HepG2 (cell line): ENCODE data around the gene RAB3GAP1. TPM values are rescaled to one million over a fixed set of nuclear protein-coding genes. Genes with fewer than 3 reads are reported as not detected.

Experiments
- AHDC1 ChIP-seq: sonication (generic); formaldehyde crosslinking; IDR thresholded peaks from 2 replicates; pipeline ENCODE4 v1.5.1; 2020; ENCODE audit warnings: mild to moderate bottlenecking, missing genetic modification reagents, borderline replicate concordance
- ATF2 ChIP-seq: sonication (generic); formaldehyde crosslinking; IDR thresholded peaks from 2 replicates; pipeline ENCODE4 v1.4.0; 2020; ENCODE audit warnings: missing genetic modification reagents
- DMAP1 ChIP-seq: IDR thresholded peaks from 2 replicates; pipeline ENCODE4 v1.6.1; 2016
- NKX3-1 ChIP-seq: sonication (generic); formaldehyde crosslinking; IDR thresholded peaks from 2 replicates; pipeline ENCODE4 v1.5.0; 2020; ENCODE audit warnings: missing genetic modification reagents
- PRDM10 ChIP-seq: sonication (generic); formaldehyde crosslinking; IDR thresholded peaks from 2 replicates; pipeline ENCODE4 v1.4.0; 2020; ENCODE audit warnings: low read depth, missing genetic modification reagents
- SOX6 ChIP-seq, 2 experiments: fragments of 450-650 bp in 1 of 2; sonication (generic) in 1 of 2; formaldehyde crosslinking in 1 of 2; IDR thresholded peaks; 2 replicates each; pipeline versions ENCODE4 v1.4.0 to v1.6.1; 2017 to 2020; ENCODE audit warnings: antibody characterized with exemption in 1 of 2, mild to moderate bottlenecking in 1 of 2, missing genetic modification reagents in 1 of 2
- ZBTB26 ChIP-seq: IDR thresholded peaks from 2 replicates; pipeline ENCODE4 v1.6.1; 2016; ENCODE audit warnings: missing compliant biosample characterization, missing genetic modification reagents, borderline replicate concordance
- ZSCAN22 ChIP-seq: sonication (generic); formaldehyde crosslinking; IDR thresholded peaks from 2 replicates; pipeline ENCODE4 v1.4.0; 2020; ENCODE audit warnings: mild to moderate bottlenecking, missing genetic modification reagents
- polyA plus RNA-seq, 8 experiments: library from polyadenylated mRNA; depleted of rRNA in 3 of 8; stranded (reverse) in 7 of 8; unstranded in 1 of 8; fragments of >200 nt; fragmentation: Illumina TruSeq in 4 of 8; extraction: Trizol in 4 of 8; gene quantifications; 2 replicates each; pipeline versions ENCODE4 v1.2.1 to v1.2.3, GENCODE V29; 2011 to 2016; ENCODE audit warnings: low read depth in 4 of 8, missing spikeins in 1 of 8, mixed read lengths in 1 of 8; ENCODE audit not compliant: insufficient read depth in 1 of 8
- total RNA-seq, 5 experiments: library from RNA; depleted of rRNA; stranded (reverse); fragments of >200 nt; fragmentation: Illumina TruSeq; extraction: Trizol; gene quantifications; 2 replicates each; pipeline ENCODE4 v1.2.3, GENCODE V29; 2016; ENCODE audit warnings: low read depth in 1 of 5

The RAB3GAP1 gene
- total and polyA plus RNA-seq, 2 of the 13 experiments (the other 11 are each of a cell fraction or from before 2014, with no cell fraction given): 15.2 to 48.8 TPM

GRCh38 chr2:135029481-135030134 is 22.5 kb upstream of the RAB3GAP1 start (continued):
- TF ChIP-seq AHDC1 (CRISPR knock-in tag): no peak
- TF ChIP-seq DMAP1 (CRISPR knock-in tag): no peak
- TF ChIP-seq ZBTB26 (CRISPR knock-in tag): no peak
- no peak for TF ChIP-seq NKX3-1 (CRISPR knock-in tag)
- no peak for TF ChIP-seq SOX6 (IDR thresholded peaks at IDR 0.05)
- TF ChIP-seq SOX6 (CRISPR knock-in tag; IDR thresholded peaks at IDR 0.05): 0 out of 2 replicates have a peak, but pooled peaks have one; percentile 10
- TF ChIP-seq ATF2 (CRISPR knock-in tag): no peak
- no peak for TF ChIP-seq ZSCAN22 (CRISPR knock-in tag)
- no peak for TF ChIP-seq PRDM10
